ENCODE measurements around the gene PTPRM. TPM values are rescaled to one million over a fixed set of nuclear protein-coding genes. Genes with fewer than 3 reads are reported as not detected.

The PTPRM gene
- polyA plus RNA-seq, 1 donor (not counting 4 experiments of a cell fraction or from before 2014, with no cell fraction given): 54.5 TPM

- DNase-seq (ENCODE audit: low read depth, low spot score) (no peak), FAIRE-seq (no peak)
- Histone ChIP-seq H3K4me3 (ENCODE audit: control insufficient read depth in 2 of 3, extremely low read depth in 1 of 3, insufficient read depth in 2 of 3, low read depth in 1 of 3, low read length in 3 of 3) (no peak overlapping the region), H3K27me3 (ENCODE audit: control insufficient read depth, extremely low read depth, insufficient read depth, low read length) (no peaks in the 10 kb centered on the region), H3K4me2 (ENCODE audit: control insufficient read depth, extremely low read depth, insufficient read depth, low read depth, low read length) (no peak overlapping the region), H3K9me1 (ENCODE audit: control insufficient read depth, extremely low read depth, insufficient read depth, low read length) (no peaks in the 10 kb centered on the region), H3K79me2 (ENCODE audit: control insufficient read depth, insufficient read depth, low read length) (no peaks in the 10 kb centered on the region), H3K36me3 (ENCODE audit: control insufficient read depth in 2 of 2, extremely low read depth in 1 of 2, insufficient read depth in 2 of 2, low read length in 2 of 2) (no peaks in the 10 kb centered on the region), H3K9ac (ENCODE audit: control insufficient read depth, extremely low read depth, insufficient read depth, low read length) (no peak overlapping the region), H4K20me1 (ENCODE audit: control insufficient read depth, extremely low read depth, insufficient read depth, low read length) (no peaks in the 10 kb centered on the region), H3K27ac (ENCODE audit: control insufficient read depth, insufficient read depth, low read length) (no peak overlapping the region), H3K4me1 (ENCODE audit: control insufficient read depth, extremely low read depth, insufficient read depth, low read length) (no peaks in the 10 kb centered on the region), H3K9me3 (ENCODE audit: control insufficient read depth, low read depth, low read length) (no peaks in the 10 kb centered on the region), H2AFZ (ENCODE audit: control insufficient read depth, low read length) (no peak overlapping the region)
- TF ChIP-seq EZH2 (IDR thresholded peaks at IDR 0.05; ENCODE audit: low read length) (no peak), CTCF (optimal IDR thresholded peaks at IDR 0.05 in 1 of 3, IDR thresholded peaks at IDR 0.05 in 1 of 3, conservative IDR thresholded peaks at IDR 0.05 in 1 of 3; ENCODE audit: extremely low read depth in 1 of 3, insufficient read depth in 2 of 3, low read length in 3 of 3) (no peak)
- dilution Hi-C loops (cut with MboI; ENCODE audit: extremely low pct_ligation_motif_present, low sequenced_read_pairs): no loop called here
Observed at GRCh38 chr18:7899078-7899477, 332.0 kb downstream of the PTPRM start.

DNA sequence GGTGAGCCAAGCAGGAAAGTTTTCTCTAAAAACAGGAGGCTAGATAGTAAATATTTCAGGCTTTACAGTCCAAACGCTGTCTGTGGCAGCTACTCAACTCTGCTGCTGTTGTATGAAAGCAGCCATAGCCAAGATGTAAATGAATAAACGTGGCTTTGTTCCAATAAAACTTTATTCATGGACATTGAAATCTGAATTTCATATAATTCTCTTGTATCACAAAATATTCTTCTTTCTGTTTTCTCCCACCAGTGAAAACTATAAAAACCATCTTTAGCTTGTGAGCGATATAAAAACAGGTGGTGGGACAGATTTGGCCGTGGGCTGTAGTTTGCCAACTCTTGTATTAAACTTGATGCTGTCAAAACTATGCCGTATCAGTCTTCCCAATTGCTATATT lies 333.0 kb downstream of the PTPRM start:
- Histone ChIP-seq H3K27ac (ENCODE audit: control insufficient read depth, insufficient read depth, low read length) (no peak overlapping the region), H2AFZ (ENCODE audit: control insufficient read depth, low read length) (no peak overlapping the region), H3K79me2 (ENCODE audit: control insufficient read depth, insufficient read depth, low read length) (no peaks in the 10 kb centered on the region), H3K9me3 (ENCODE audit: control insufficient read depth, low read depth, low read length) (no peaks in the 10 kb centered on the region), H4K20me1 (ENCODE audit: control insufficient read depth, extremely low read depth, insufficient read depth, low read length) (no peaks in the 10 kb centered on the region), H3K4me1 (ENCODE audit: control insufficient read depth, extremely low read depth, insufficient read depth, low read length) (no peaks in the 10 kb centered on the region), H3K36me3 (ENCODE audit: control insufficient read depth in 2 of 2, extremely low read depth in 1 of 2, insufficient read depth in 2 of 2, low read length in 2 of 2) (no peaks in the 10 kb centered on the region), H3K9me1 (ENCODE audit: control insufficient read depth, extremely low read depth, insufficient read depth, low read length) (no peaks in the 10 kb centered on the region), H3K9ac (ENCODE audit: control insufficient read depth, extremely low read depth, insufficient read depth, low read length) (no peak overlapping the region), H3K4me3 (ENCODE audit: control insufficient read depth in 2 of 3, extremely low read depth in 1 of 3, insufficient read depth in 2 of 3, low read depth in 1 of 3, low read length in 3 of 3) (no peak overlapping the region), H3K27me3 (ENCODE audit: control insufficient read depth, extremely low read depth, insufficient read depth, low read length) (no peaks in the 10 kb centered on the region), H3K4me2 (ENCODE audit: control insufficient read depth, extremely low read depth, insufficient read depth, low read depth, low read length) (no peak overlapping the region)
- dilution Hi-C loops (cut with MboI; ENCODE audit: extremely low pct_ligation_motif_present, low sequenced_read_pairs): no loop called here
- DNase-seq (ENCODE audit: low read depth, low spot score) (no peak), FAIRE-seq (no peak)
- no peak for TF ChIP-seq CTCF (optimal IDR thresholded peaks at IDR 0.05 in 1 of 3, IDR thresholded peaks at IDR 0.05 in 1 of 3, conservative IDR thresholded peaks at IDR 0.05 in 1 of 3; ENCODE audit: extremely low read depth in 1 of 3, insufficient read depth in 2 of 3, low read length in 3 of 3)
- TF ChIP-seq EZH2 (IDR thresholded peaks at IDR 0.05; ENCODE audit: low read length): no peak
